Measurements from ENCODE around the gene SPTBN1.

DNA sequence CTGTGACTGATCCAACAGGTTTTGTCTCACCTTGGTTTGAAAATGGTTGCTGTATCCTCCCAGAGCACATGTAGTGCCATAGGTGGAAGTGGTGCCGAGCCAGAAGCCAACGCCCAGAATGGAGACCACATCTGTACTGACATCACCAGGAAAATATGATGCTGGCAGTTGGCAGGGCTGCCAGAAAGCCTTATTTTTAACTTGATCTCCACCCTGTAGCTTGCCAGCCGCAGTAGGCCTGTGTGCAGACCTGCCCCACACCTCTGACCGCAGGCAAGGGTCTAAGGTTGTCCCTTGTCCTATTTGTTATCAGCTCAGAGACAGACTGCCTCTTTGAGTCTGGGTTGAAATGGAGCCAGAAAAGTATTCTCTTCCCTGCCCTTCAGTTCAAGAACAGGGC, 143.8 kb downstream of the SPTBN1 start:
- TF ChIP-seq, protein P1, sequence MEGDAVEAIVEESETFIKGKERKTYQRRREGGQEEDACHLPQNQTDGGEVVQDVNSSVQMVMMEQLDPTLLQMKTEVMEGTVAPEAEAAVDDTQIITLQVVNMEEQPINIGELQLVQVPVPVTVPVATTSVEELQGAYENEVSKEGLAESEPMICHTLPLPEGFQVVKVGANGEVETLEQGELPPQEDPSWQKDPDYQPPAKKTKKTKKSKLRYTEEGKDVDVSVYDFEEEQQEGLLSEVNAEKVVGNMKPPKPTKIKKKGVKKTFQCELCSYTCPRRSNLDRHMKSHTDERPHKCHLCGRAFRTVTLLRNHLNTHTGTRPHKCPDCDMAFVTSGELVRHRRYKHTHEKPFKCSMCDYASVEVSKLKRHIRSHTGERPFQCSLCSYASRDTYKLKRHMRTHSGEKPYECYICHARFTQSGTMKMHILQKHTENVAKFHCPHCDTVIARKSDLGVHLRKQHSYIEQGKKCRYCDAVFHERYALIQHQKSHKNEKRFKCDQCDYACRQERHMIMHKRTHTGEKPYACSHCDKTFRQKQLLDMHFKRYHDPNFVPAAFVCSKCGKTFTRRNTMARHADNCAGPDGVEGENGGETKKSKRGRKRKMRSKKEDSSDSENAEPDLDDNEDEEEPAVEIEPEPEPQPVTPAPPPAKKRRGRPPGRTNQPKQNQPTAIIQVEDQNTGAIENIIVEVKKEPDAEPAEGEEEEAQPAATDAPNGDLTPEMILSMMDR (IDR thresholded peaks at IDR 0.05): no peak
- TF ChIP-seq POLR2A (IDR thresholded peaks at IDR 0.05) (no peak), EP300 (IDR thresholded peaks at IDR 0.05) (no peak)

Measured in ovary (tissue), 3 donors.